GM12873 (cell line): ENCODE data around the gene OCA2.

Experiments
- CTCF ChIP-seq: IDR thresholded peaks from 2 replicates; pipeline ENCODE4 v1.5.1; 2012; ENCODE audit warnings: low read depth, mild to moderate bottlenecking, moderate library complexity, low read length, control low read depth; ENCODE audit not compliant: insufficient read depth; ENCODE audit errors: missing control alignments

Gene OCA2

DNA sequence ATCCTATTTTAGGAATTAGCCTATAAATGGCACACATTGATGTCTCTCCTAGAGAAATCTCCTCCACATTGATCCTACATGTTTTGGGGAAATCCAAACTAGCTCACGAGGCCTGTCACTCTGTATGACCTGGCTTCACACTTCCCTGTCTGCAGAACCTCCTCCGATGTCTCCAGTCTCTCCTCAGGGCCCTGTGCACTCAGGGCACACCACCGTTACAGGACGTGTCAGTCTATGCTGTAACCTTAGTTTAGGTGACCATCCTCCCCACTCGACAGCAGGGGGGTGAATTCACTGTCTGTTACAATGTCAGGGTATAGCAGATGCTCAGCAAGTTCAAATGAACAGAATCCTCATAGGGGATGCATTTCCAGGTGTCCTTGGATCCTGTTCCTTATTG lies 249.1 kb downstream of the OCA2 start:
- TF ChIP-seq CTCF, result no peak

GRCh38 chr15:27847775-27848710 lies 251.1 kb downstream of the OCA2 start:
- no peak for TF ChIP-seq CTCF

GRCh38 chr15:27846722-27847395 lies 252.3 kb downstream of the OCA2 start:
- no peak for TF ChIP-seq CTCF

DNA sequence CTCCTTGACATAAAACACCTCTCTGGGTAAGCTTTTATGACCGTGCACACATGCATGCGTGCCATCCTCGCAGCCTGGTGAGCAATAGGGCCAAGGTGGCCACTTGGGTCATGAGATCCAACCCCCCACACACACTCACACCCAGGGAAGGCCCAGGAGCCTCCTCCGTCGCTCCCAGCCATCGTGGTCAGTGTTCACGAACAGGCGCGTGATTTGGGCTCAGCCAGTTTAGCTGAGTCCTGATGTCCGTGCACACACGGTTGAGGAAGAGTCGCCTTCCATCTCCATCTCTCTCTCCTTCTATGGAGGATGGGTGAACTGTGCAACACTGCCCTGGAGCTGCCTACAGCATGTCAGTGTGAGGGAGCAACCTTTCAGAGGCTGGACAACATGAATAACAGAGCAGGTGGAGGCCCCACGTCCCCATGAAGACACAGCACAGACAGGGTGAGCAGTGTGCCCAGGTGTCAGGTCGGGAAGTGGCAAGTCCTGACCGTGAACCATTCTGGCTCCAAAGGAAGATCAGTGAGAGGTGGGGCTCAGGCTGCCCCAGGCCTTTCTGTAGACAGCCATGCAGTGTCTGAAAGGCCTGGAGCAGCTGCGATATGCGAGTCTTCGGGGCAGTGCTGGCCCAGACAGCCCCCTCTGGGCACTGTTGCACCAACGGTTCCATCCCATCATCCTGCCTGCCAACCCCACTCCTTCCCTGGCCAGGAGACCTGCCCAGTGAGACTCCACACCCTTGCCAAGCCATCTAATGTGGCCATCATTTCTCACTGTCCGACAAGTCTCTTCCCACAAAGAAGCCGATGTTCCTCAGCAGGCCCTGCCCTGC lies 253.4 kb downstream of the OCA2 start:
- no peak for TF ChIP-seq CTCF

GRCh38 chr15:27844018-27844666 lies 255.0 kb downstream of the OCA2 start:
- no peak for TF ChIP-seq CTCF

DNA sequence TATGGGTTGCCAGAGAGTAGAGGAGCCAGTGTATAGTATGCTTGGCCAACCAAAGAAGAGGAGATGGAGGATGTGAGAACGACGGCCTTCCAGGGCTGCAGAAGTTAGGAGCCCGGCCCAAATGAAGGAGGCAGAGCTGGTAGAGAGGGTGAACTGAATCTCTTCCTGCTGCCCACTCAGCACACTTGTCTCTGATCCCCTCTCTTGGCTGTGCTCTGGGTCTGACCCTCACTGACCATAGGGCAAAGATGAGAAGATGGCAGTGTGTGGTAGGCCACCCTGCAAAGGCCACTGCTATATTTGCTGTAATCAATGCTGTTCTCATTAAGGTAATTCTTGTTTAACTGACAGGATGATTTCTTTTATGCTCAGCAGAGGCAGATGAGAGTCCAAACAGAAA lies 256.0 kb downstream of the OCA2 start:
- TF ChIP-seq CTCF, result no peak
